Measurements from ENCODE around the gene GP1BB. TPM values are rescaled to one million over a fixed set of nuclear protein-coding genes. Genes with fewer than 3 reads are reported as not detected.

Gene GP1BB
- total and polyA plus RNA-seq, 9 donors: 7.9 to 25.2 (median 12.7) TPM

DNA sequence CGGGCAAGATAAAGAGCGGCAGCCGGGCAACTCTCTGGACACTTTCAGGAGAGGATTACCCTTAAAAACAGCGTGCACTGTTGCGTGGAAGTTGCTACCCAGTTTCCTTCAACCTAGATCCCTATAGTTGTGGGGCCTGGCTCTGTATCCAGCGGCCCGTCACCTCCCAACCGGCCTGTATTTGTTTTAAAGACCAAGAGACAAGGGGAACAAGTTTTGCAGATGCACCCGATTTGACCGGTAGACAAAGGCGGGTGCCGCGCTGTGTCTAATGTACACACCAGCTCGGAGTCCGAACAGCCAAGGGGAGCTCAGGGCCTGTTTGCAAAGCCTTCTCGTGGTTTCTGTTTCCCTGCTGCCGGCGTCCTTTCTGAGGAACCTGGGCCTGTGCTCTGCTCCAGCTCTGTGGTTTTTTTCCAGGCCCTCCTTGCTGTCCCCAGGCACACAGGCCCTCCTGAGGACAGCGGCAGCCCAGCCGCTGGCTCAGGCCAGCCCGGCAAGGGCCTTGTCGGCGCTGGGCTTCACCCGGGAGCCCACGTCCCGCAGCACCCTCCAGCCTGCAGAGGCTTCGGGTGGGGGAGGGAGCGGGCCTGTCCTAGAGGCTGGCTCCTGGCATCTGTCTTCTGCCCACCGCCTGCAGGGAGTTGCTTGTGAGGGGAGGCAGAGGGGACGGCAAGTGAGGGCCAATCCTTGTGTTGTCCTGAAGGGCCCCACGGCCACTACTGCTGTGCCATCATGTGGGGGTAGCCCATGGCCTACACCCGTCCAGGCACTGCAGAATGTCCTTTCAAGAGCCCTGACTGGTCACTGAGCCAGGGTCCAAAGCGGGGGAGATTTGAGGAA lies 38.6 kb downstream of the GP1BB start:
- H3K4me3 ChIP-seq (ENCODE audit: low read length): peak overlapping the region; percentile 49
- no peak for DNase-seq
- peaks cover 7% of the 10 kb centered on the region for H3K36me3 ChIP-seq (ENCODE audit: control insufficient read depth, insufficient read depth, low read length)
- peaks cover 38% of the 10 kb centered on the region for H3K4me1 ChIP-seq (ENCODE audit: control insufficient read depth, insufficient read depth, low read length)
- H3K27me3 ChIP-seq (ENCODE audit: control insufficient read depth, insufficient read depth, low read length): peaks cover 84% of the 10 kb centered on the region
- WGBS (ENCODE audit: insufficient coverage): 61% methylated on average over 31 of the region's 33 CpGs
- peak overlapping the region; percentile 74 for H3K27ac ChIP-seq (ENCODE audit: low read length)
- H3K9me3 ChIP-seq (replicated peaks; ENCODE audit: control insufficient read depth, low read depth, low read length): no peaks in the 10 kb centered on the region

DNA sequence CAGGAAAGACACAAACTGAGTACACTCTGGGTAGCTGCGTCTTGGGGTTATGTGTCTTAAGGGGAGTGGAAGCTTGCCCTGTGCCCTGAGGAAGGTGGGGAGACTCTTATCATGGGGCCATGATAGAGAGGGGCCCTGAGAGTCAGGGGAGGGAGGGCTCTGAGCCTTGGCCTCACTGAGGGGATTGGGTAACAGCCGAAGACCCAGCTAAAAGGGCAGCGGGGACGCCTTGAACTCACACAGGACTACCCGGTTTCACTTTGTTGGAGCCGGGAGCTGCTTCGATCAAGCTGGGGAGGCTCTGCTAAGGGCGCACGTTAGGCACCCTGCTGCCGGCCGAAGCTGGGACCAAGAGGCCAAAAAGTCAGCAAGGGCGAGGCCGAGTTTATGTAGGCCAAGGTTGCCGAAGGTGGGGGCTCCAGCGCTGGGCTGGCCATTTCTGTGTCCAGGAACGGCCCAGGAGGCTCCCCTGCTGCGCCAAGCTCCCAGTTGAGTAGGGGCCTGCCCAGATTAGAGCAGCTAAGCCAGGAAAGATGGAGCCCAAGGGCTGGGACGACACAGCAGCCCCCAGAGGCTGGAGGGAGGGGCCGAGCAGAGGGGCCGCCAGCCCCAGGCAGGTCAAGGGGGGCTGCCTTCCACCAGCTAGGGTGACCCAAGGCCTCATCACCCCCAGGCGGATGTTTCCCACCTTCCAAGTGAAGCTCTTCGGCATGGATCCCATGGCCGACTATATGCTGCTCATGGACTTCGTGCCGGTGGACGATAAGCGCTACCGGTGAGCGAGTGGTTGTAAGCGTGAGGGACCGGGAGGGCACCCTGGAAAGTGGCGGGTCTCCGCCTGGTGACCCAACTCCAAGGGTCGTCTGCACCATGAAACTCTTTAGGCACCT lies 39.5 kb downstream of the GP1BB start:
- H3K9me3 ChIP-seq (replicated peaks; ENCODE audit: control insufficient read depth, low read depth, low read length): no peaks in the 10 kb centered on the region
- H3K27ac ChIP-seq (ENCODE audit: low read length): peak overlapping the region; percentile 74
- WGBS (ENCODE audit: insufficient coverage): 53% methylated on average over 31 of the region's 34 CpGs
- H3K4me3 ChIP-seq (ENCODE audit: low read length): peak overlapping the region; percentile 49
- DNase-seq: no peak
- peaks cover 42% of the 10 kb centered on the region for H3K4me1 ChIP-seq (ENCODE audit: control insufficient read depth, insufficient read depth, low read length)
- H3K27me3 ChIP-seq (ENCODE audit: control insufficient read depth, insufficient read depth, low read length): peaks cover 84% of the 10 kb centered on the region
- H3K36me3 ChIP-seq (ENCODE audit: control insufficient read depth, insufficient read depth, low read length): peaks cover 7% of the 10 kb centered on the region

DNA sequence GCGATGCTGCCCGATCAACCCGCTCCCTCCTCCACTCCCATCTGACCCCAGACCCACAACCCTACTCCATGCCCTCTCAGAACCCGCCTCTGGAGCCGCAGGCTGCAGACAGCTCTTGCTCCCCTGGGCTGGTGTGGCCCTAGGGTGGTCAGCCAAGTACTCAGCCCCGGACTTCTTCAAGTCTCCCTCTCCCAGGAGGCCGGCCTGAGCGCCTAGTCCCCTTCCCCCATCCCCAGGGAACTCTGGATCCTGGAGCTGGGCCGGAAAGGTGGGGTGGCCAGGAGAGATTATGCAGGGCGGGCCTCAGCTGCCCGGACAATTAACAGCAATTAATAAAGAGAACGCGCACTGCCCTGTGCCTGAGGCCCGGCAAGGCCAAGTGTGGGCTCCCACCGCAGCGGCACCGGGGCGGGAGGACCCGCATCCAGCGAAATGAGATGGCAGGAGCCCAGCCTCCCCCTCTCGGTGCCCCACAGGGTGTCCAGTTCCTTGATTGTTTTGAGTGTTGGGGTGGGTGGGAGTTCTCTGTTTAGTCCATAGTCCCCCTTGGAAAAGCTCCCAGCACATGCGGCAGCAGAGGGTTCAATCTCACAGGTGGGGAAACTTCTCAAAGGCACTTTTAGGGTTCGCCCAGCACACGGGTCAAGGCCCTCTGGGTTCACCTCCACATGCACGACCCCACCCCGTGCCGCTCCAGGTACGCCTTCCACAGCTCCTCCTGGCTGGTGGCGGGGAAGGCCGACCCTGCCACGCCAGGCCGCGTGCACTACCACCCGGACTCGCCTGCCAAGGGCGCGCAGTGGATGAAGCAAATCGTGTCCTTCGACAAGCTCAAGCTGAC lies 40.3 kb downstream of the GP1BB start:
- H3K9me3 ChIP-seq (replicated peaks; ENCODE audit: control insufficient read depth, low read depth, low read length): no peaks in the 10 kb centered on the region
- WGBS (ENCODE audit: insufficient coverage): 28% methylated on average over 36 of the region's 39 CpGs
- peaks cover 84% of the 10 kb centered on the region for H3K27me3 ChIP-seq (ENCODE audit: control insufficient read depth, insufficient read depth, low read length)
- no peak for DNase-seq
- H3K4me1 ChIP-seq (ENCODE audit: control insufficient read depth, insufficient read depth, low read length): peaks cover 46% of the 10 kb centered on the region
- H3K36me3 ChIP-seq (ENCODE audit: control insufficient read depth, insufficient read depth, low read length): peaks cover 7% of the 10 kb centered on the region
- no peak overlapping the region for H3K4me3 ChIP-seq (ENCODE audit: low read length)
- no peak overlapping the region for H3K27ac ChIP-seq (ENCODE audit: low read length)

DNA sequence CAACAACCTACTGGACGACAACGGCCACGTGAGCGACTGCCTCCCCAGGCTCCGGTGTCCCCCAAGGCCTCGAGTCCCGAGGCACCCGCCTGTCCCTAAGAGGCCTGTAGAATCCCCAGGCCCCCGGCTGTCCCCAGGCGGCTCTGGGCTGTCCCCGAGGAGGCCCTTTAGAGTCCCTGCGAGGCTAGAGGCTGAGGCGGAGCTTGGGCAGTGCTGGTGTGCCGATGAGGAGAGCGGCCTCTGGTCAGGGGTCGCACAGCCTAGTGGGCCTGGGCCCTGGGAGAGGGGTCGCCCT lies 40.9 kb downstream of the GP1BB start:
- H3K9me3 ChIP-seq (replicated peaks; ENCODE audit: control insufficient read depth, low read depth, low read length): no peaks in the 10 kb centered on the region
- DNase-seq: no peak
- peaks cover 41% of the 10 kb centered on the region for H3K4me1 ChIP-seq (ENCODE audit: control insufficient read depth, insufficient read depth, low read length)
- H3K36me3 ChIP-seq (ENCODE audit: control insufficient read depth, insufficient read depth, low read length): peaks cover 10% of the 10 kb centered on the region
- WGBS (ENCODE audit: insufficient coverage): 41% methylated on average over 15 of the region's 17 CpGs
- no peak overlapping the region for H3K4me3 ChIP-seq (ENCODE audit: low read length)
- no peak overlapping the region for H3K27ac ChIP-seq (ENCODE audit: low read length)
- peaks cover 84% of the 10 kb centered on the region for H3K27me3 ChIP-seq (ENCODE audit: control insufficient read depth, insufficient read depth, low read length)

DNA sequence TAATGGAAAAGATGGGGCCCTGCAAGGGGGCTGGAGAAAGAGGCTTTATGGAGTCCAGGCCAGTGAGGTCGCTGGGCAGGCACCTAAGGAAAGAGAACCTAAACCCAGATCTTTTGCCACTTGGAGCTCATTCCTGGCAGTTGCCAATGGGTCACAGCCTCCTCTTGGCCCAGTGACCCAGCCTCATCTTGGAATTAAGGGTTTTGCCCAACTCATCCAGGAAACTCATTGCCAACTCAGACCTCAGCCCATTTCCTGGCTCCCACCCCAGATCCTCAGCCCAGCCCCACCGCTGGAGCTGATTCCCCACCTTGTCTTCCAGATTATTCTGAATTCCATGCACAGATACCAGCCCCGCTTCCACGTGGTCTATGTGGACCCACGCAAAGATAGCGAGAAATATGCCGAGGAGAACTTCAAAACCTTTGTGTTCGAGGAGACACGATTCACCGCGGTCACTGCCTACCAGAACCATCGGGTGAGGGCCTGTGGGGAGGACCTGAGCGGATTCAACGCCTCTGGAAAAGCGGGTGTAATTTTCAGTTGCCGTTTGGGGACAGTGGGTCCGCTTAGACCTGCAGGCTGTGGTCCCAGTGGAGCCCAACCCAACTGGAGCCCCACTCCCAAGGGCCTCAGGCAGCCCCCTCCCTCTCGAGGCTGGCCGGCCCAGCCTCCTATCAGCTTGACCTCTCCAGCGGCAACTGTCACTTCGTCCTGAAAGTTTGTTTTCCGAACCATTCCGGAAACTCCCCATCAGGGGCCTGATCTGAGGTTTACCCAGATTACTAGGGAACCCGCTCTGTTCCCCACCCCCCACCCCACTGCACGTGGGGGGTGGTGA lies 41.5 kb downstream of the GP1BB start:
- Histone ChIP-seq H3K4me3 (ENCODE audit: low read length) (no peak overlapping the region), H3K9me3 (replicated peaks; ENCODE audit: control insufficient read depth, low read depth, low read length) (no peaks in the 10 kb centered on the region), H3K27ac (ENCODE audit: low read length) (no peak overlapping the region), H3K36me3 (ENCODE audit: control insufficient read depth, insufficient read depth, low read length) (peaks cover 12% of the 10 kb centered on the region), H3K4me1 (ENCODE audit: control insufficient read depth, insufficient read depth, low read length) (peaks cover 38% of the 10 kb centered on the region), H3K27me3 (ENCODE audit: control insufficient read depth, insufficient read depth, low read length) (peaks cover 84% of the 10 kb centered on the region)
- WGBS (ENCODE audit: insufficient coverage): 51% methylated on average over 17 of the region's 25 CpGs
- no peak for DNase-seq

DNA sequence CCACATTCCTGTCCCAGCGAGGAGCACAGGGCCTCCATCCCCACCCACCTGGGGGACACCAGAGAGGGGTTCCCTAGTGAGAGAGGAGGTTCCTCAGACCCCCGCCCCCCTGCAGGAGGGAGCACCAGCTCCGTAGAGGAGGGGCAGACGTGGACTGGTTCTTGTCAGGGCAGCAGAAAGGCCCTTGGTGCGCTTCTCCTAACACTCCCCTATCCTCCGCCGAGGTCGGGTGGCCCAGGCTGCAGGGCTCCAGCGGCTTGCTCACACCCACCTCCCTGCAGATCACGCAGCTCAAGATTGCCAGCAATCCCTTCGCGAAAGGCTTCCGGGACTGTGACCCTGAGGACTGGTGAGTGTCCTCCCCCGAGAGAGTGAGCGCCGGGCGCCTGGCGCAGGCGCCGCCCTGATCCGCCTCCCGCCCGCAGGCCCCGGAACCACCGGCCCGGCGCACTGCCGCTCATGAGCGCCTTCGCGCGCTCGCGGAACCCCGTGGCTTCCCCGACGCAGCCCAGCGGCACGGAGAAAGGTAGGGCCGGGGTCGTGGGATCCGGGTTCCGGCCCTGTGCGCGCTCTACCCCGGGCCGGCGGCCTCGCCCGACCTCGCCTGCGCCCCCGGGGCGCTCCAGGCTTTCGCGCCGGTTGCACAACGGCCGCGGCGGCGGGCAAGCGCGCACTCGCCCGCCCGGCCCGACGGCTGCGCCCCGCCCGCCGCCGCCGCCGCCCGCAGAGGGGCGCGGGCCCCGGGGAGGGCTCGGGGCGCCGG lies 42.3 kb downstream of the GP1BB start:
- Histone ChIP-seq H3K4me3 (ENCODE audit: low read length) (no peak overlapping the region), H3K27ac (ENCODE audit: low read length) (no peak overlapping the region)

DNA sequence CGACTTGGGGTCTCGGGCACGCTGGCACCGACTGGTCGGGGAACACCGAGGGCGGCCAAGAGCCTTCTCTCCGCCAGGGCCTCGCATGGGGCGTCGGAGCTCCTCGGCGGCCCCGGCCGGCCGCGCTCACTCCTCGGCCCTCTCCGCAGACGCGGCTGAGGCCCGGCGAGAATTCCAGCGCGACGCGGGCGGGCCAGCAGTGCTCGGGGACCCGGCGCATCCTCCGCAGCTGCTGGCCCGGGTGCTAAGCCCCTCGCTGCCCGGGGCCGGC lies 42.8 kb downstream of the GP1BB start:
- Histone ChIP-seq H3K27me3 (ENCODE audit: control insufficient read depth, insufficient read depth, low read length) (peaks cover 87% of the 10 kb centered on the region), H3K9me3 (replicated peaks; ENCODE audit: control insufficient read depth, low read depth, low read length) (no peaks in the 10 kb centered on the region), H3K27ac (ENCODE audit: low read length) (no peak overlapping the region), H3K4me1 (ENCODE audit: control insufficient read depth, insufficient read depth, low read length) (peaks cover 38% of the 10 kb centered on the region), H3K4me3 (ENCODE audit: low read length) (no peak overlapping the region), H3K36me3 (ENCODE audit: control insufficient read depth, insufficient read depth, low read length) (peaks cover 12% of the 10 kb centered on the region)
- 10% methylated on average over 36 of the region's 36 CpGs for WGBS (ENCODE audit: insufficient coverage)
- DNase-seq: no peak

More for the DNA sequence above, 42.3 kb downstream of the GP1BB start:
- DNase-seq: no peak
- Histone ChIP-seq H3K9me3 (replicated peaks; ENCODE audit: control insufficient read depth, low read depth, low read length) (no peaks in the 10 kb centered on the region), H3K27me3 (ENCODE audit: control insufficient read depth, insufficient read depth, low read length) (peaks cover 86% of the 10 kb centered on the region), H3K36me3 (ENCODE audit: control insufficient read depth, insufficient read depth, low read length) (peaks cover 12% of the 10 kb centered on the region), H3K4me1 (ENCODE audit: control insufficient read depth, insufficient read depth, low read length) (peaks cover 38% of the 10 kb centered on the region)
- 5% methylated on average over 79 of the region's 83 CpGs for WGBS (ENCODE audit: insufficient coverage)

DNA sequence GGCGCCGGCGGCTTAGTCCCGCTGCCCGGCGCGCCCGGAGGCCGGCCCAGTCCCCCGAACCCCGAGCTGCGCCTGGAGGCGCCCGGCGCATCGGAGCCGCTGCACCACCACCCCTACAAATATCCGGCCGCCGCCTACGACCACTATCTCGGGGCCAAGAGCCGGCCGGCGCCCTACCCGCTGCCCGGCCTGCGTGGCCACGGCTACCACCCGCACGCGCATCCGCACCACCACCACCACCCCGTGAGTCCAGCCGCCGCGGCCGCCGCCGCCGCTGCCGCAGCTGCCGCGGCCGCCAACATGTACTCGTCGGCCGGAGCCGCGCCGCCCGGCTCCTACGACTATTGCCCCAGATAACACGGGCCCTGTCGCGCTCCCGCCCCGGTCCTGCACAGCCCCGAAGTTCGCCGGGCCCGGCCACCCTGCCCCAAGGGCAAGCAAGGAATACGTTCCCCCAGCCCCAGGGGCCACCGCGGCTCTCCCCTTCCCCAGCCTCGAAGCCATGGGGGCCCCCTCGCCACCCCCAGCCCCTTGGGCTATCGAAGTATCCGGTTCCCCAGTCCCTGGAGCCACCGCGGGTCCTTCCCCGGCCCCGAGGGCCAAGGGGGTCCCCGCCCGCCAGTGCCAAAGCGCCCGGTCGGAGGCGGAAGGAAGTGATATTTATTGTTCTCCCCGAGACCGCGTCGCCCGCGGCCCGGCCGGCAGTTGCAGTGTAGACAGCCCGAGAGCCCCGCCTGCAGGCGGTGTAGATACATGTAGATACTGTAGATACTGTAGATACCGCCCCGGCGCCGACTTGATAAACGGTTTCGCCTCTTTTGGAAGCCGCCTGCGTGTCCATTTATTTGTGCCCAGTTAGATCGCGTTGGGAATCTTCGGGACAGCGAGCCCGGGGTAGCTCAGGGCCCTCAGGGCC lies 43.4 kb downstream of the GP1BB start:
- no peak for DNase-seq
- WGBS (ENCODE audit: insufficient coverage): 11% methylated on average over 91 of the region's 103 CpGs
- H3K4me1 ChIP-seq (ENCODE audit: control insufficient read depth, insufficient read depth, low read length): peaks cover 38% of the 10 kb centered on the region
- no peak overlapping the region for H3K4me3 ChIP-seq (ENCODE audit: low read length)
- peaks cover 88% of the 10 kb centered on the region for H3K27me3 ChIP-seq (ENCODE audit: control insufficient read depth, insufficient read depth, low read length)
- H3K27ac ChIP-seq (ENCODE audit: low read length): no peak overlapping the region
- H3K36me3 ChIP-seq (ENCODE audit: control insufficient read depth, insufficient read depth, low read length): peaks cover 12% of the 10 kb centered on the region
- no peaks in the 10 kb centered on the region for H3K9me3 ChIP-seq (replicated peaks; ENCODE audit: control insufficient read depth, low read depth, low read length)

Measured in muscle of leg (tissue), 11 donors.